GM23338 (cell line): ENCODE results near the gene SERP2.

Experiments used
- CTCF ChIP-seq, 2 experiments: fragments of 200-600 bp in 1 of 2; sonication (generic) in 1 of 2; conservative IDR thresholded peaks; 2 replicates each; pipeline versions ENCODE4 v1.5.1 to v1.6.1; 2016 to 2017; ENCODE audit warnings: antibody characterized with exemption in 2 of 2, low read depth in 2 of 2, mild to moderate bottlenecking in 2 of 2, moderate library complexity in 1 of 2
- EZH2 ChIP-seq: fragments of 200-600 bp; sonication (generic); IDR thresholded peaks from one replicate; pipeline ENCODE4 v1.8.0; 2017; ENCODE audit warnings: antibody characterized with exemption, mild to moderate bottlenecking, low read depth; ENCODE audit not compliant: unreplicated experiment
- REST ChIP-seq: IDR thresholded peaks from one replicate; pipeline ENCODE4 v1.6.1; 2018; ENCODE audit warnings: antibody characterized with exemption; ENCODE audit not compliant: unreplicated experiment

GRCh38 chr13:44346534-44346933 lies 27.1 kb upstream of the SERP2 start:
- TF ChIP-seq EZH2 = no peak
- no peak for TF ChIP-seq CTCF (conservative IDR thresholded peaks at IDR 0.05; ENCODE audit: low read depth in 2 of 2)
- TF ChIP-seq REST = no peak
